HG03060 (cell line): ENCODE measurements around the gene ST13.
"Not testable (repeated sequence)": the region's sequence is repeated elsewhere in the genome, so short reads cannot be mapped to it uniquely, and the experiment has no call there.

Source experiments
- ATAC-seq: cut with Tn5 transposase; IDR thresholded peaks from one replicate; pipeline ENCODE4 v1.9.1; 2021; ENCODE audit warnings: low read depth, moderate number of reproducible peaks; ENCODE audit not compliant: unreplicated experiment

ST13 gene

GRCh38 chr22:40845816-40846215, 10.6 kb downstream of the ST13 start:
- ATAC-seq, result not testable (repeated sequence)

- ATAC-seq, result no peak
Observed at GRCh38 chr22:40844951-40845350, 11.5 kb downstream of the ST13 start.

DNA sequence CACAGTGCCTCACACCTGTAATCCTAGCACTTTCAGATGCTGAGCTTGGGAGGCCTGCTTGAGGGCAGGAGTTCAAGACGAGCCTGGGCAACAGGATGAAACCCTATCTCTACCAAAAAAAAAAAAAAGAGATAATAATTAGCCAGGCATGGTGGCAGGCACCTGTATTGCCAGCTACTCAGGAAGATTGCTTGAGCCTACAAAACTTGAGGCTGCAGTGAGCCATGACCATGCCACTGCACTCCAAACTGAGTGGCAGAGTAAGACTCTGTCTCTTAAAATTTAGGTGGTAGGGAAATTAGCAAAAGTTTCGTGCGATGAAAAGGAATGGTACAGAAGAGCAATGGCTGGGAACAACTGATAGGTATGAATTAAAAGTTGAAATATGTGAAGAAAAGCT, 18.0 kb downstream of the ST13 start:
- no peak for ATAC-seq

- no peak for ATAC-seq
Observed at GRCh38 chr22:40834619-40835018, 21.8 kb downstream of the ST13 start.

- ATAC-seq, result no peak
Observed at GRCh38 chr22:40829131-40829530, 27.3 kb downstream of the ST13 start.

DNA sequence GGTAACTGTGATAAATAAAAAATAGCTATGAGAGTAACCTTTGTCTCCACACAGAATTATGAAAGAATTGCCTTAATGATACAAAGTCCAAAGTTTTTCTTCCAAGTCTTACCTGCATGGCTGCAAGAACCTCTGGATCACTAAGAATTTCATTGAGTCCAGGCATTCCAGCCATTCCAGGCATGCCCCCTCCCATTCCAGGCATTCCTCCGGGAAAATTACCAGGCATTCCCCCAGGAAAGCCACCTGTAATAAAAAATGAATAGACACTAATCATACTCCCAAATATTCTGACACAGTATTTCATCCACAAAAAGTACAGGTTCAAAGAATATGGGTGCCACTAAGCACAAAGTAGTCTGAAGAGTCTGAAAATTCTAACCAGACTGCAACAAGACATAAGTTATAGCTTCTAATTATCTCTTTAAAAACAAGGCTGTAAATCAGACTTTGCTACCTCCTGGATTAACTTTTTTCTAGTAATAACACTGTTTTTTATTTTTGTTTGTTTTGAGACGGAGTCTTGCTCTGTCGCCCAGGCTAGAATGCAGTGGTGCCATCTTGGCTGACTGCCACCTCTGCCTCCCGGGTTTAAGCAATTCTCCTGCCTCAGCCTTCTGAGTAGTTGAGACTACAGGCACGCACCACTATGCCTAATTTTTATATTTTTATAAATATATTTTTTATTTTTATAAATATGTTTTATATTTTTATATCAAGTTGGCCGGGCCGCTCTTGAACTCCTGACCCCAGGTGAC, 29.3 kb downstream of the ST13 start:
- ATAC-seq, result no peak

DNA sequence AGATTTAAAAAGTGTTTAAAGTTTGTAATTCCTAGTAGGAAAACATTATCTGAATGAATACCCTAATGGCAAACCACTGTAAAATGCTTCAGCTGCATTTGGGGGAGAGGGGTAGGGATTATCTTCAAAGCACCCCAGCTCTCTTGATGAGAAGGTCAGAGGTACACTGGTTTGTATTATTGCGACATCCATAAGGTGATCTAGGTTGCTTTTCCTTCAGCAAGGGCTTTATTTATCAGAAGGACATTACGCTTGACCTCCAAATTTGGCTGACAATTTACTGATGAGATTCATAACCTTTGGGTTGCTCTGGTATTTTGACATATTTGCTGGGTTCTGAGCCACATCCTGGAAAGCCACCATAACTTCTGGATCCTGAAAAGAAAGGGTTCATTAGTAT, 30.1 kb downstream of the ST13 start:
- not testable (repeated sequence) for ATAC-seq

DNA sequence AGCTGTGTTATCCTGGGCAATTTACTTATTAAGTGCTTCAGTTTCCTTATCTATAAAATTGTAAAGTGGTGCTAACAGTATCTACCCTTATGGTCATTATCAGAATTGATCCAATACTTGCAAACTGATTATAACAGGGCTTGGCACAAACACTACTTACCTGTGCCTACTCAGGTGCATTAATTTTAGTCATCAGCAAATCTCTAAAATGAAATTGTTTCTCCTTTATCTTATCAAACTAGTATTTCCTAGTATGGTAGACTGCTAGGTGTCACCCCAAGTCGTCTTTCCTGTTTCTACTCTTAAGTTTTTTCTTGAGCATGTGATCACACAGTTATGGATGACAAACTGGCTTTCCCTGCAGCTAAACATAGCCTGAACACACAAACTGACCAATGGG, 33.0 kb downstream of the ST13 start:
- ATAC-seq, result no peak

DNA sequence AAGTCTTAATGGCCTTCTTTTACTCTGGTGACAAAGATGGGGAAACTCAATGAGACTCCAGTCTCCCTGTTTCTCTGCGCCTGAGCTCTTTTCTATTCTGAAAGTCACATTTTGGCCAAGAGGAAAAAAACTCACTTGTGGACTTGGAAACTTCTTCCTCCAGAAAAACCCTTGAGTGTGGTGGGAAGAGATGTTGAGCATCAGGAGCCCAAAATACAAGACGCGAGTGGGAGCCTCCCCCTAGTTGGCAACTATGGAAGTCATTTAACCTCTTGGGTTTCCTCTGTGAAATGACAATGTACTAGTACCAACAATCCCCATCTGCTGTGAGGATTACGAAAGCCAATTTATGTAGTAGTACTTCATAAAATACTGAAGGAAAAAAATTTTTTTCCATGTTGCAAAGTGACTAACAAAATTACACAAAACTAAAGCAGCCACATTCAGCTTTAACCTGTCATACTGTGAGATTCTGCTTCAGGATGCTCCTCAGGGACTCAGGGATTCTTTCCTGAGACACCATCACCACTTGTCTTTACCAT, 36.8 kb downstream of the ST13 start:
- ATAC-seq, result no peak

GRCh38 chr22:40818747-40819598, 37.5 kb downstream of the ST13 start, which contains the start of gene SLC25A17:
TSS of gene SLC25A17 (minus strand) at chr22:40819346. CDS start at chr22:40819248, 98 bp downstream.
- ATAC-seq, result no peak

- ATAC-seq, result no peak
Observed at GRCh38 chr22:40818192-40818746, 38.2 kb downstream of the ST13 start.

- ATAC-seq, result no peak
Observed at GRCh38 chr22:40817737-40818136, 38.7 kb downstream of the ST13 start.

DNA sequence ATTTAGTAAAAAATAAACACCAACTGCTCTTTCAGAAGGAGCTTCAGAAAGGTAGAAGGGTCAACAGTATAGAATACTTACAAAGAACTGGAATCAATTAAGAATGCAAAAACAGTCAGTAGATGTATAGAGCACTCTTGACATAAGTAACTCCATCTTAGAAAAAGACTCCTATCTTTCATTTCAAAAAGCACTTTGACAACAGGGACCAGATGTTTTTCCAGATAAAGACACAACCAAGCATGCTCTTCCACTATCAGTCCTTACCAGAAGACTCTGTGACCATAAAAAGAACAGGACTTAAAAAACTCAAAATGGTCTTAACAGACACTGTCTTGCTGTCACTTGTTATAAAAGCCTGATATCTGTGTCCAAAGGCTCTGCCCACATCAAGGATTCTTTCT, 42.5 kb downstream of the ST13 start:
- ATAC-seq, result no peak

GRCh38 chr22:40808018-40808841, 48.2 kb downstream of the ST13 start:
- no peak for ATAC-seq

- no peak for ATAC-seq
Observed at GRCh38 chr22:40806711-40807110, 49.7 kb downstream of the ST13 start.

DNA sequence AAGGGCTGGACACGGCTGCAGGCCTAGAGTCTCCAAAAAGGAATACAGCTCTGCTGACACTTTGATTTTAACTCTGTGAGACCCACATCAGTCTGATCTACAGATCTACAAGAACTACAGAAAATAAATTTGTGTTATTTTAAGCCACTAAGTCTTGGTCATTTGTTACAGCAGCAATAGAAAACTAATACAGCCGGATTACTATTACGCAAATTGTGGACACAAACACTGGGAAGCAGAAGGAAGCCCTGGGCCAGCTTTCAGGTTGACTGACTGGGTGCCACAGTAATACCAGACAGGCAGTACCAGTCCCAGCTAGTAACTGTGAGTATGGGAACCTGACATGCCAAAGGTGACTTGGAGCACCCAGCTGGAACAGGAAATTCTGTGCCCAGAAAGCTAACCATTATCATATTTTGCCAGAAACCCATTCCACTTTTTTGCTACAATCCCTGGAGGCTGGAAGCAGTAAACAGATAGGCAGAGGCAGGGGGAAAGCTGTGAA, 50.7 kb downstream of the ST13 start:
- ATAC-seq, result no peak

- no peak for ATAC-seq
Observed at GRCh38 chr22:40805239-40805638, 51.2 kb downstream of the ST13 start.

GRCh38 chr22:40803321-40803720, 53.1 kb downstream of the ST13 start:
- no peak for ATAC-seq

DNA sequence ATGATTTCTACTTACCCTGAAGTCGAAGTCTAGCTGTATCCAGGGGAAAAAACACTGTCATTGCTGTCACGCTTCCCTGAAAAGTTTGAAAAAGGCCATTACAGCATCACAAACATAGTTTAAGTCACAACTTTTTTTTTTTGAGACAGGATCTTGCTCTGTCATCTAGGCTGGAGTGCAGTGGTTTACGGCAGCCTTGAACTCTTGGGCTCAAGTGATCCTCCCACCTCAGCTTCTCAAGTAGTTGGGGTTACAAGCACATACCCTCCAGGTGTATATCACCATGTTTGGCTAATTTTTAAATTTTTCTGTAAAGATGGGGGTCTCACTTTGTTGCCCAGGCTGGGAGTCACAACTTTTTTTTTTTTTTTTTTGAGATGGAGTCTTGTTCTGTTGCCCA, 57.4 kb downstream of the ST13 start:
- ATAC-seq, result no peak

GRCh38 chr22:40797427-40797826, 59.0 kb downstream of the ST13 start:
- ATAC-seq, result no peak
